HK-2 (cell line): ENCODE data around the gene DPP6.

Experiments used
- DNase-seq: peaks from one replicate; pipeline ENCODE4 v3.0.0-alpha.2; 2018; ENCODE audit not compliant: unreplicated experiment

DPP6 gene

DNA sequence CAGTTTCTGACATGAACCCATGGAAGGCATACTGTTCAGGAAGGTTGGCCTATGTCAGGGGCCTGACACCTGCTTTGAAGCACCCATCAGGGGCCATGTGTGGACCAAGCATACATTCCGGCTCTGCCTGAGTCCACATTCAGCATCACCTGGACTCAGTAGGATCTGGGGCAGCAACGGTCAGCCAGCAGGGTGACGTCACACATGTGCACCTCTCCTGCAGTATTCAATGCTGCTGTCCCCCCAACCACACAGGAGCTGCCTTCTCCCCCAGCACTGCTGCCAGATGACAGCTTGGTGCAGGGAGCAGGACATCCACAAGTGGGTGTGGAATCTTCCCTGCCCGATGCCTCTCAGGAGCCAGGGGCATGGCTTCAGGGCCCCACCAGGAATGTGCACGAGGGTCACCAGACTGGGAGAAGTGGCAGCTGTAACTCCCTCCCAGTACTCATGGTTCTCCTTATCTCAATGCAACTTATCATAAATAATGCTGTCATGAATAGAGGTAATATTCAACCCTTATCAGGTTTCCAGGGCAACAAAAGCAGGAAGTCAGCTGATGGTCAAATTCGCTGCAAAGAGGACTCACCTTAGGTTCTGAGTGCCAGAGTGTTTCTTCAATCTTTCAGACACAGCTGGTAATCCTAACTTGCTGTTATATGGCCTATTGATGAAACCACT, 657.8 kb downstream of the DPP6 start:
- DNase-seq = no peak

DNA sequence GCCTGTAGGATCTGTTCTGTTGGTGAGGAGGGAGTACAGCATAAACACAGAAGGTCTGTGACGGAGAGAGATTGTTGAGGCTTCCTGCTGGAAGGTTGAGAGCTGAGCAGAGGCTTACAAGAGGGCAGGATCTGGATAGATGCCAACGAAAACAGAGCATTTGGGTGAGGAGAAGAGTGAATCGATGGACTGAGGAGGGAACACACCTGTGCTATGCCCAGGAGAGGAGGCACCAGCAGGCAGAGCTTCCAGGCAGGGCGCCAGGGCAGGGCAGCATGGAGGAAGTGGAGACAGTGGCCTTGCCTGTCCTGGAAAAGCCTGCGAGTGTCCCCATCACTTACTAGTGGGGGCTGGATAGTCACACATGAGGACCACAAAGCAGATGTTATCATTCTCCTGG, 667.8 kb downstream of the DPP6 start:
- no peak for DNase-seq

DNA sequence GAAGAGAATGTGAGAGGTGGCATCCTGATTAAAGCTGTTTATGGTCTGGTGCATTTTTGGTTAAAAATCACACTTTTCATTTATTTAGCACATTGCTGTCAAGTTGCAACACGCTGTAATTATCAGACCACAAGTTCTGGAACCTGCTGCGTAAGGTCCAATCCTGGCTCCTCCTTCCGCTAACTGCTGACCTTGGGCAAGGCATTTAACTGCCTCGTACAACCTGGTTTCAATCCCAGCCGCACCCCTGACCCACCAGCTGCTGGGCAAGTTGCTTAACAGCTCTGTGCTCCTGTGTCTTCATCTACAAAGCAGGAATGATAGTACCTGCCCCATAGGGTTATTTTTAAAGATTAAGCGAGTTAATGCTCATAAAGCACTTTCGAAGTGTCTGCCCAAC, 668.9 kb downstream of the DPP6 start:
- DNase-seq = no peak

DNA sequence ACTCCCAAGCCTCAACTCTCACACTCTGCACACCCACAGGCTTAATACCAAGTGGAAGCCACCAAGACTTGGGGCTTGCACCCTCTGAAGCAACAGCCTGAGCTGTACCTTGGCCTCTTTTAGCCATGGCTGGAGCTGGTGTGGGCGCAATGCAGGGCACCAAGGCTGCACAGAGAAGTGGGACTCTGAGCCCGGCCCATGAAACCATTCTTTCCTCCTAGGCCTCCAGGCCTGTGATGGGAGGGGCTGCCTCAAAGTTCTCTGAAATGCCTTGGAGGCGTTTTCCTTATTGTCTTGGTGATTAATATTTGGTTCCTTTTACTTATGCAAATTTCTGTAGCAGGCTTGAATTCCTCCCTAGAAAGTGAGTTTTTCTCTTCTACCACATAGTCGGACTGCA, 674.2 kb downstream of the DPP6 start:
- no peak for DNase-seq

GRCh38 chr7:154729056-154729455, 676.9 kb downstream of the DPP6 start:
- DNase-seq = no peak

GRCh38 chr7:154735766-154736165, 683.6 kb downstream of the DPP6 start:
- no peak for DNase-seq

- no peak for DNase-seq
These were observed 684.2 kb downstream of the DPP6 start for GRCh38 chr7:154736389-154736788.

DNA sequence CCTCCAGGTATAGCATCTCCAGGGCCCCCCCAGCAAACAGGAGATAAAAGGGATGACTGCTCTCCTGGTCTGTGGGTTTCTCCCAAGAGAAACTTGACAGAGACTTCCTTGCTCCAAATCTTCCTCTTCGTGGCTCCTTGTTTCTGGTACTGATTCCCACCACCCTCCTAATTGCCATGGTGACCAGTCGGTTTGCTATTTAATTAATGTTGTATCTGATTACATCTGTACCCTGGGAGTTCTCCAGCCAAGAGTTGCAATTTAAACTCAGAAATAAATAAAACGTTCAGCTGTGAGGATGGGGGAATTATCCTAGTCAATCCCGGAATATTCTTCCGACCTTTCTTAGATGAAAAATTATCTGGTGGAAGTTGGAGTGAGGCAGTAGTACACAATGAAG, 686.0 kb downstream of the DPP6 start:
- DNase-seq = no peak

GRCh38 chr7:154741131-154741530, 688.9 kb downstream of the DPP6 start:
- no peak for DNase-seq

DNA sequence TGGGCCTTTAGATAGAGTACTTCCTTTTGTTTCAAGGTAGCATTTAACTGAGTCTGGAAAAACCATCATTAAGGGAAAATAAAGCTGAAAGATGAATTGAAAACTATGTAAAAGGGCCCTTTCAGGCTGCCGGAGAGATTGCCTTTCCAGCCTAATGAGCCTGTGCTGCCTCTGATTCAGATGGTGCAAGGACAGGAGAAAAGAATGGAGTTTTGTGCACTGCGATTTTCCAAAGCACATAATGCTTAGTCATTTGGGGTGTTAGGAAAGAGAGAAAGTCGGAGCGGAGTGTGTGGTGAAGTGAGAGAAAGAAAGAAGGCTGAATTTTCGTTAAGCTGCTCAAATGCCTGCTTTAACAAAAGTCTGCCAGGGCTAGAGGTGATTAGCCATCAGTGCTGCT, 691.0 kb downstream of the DPP6 start:
- DNase-seq = no peak

GRCh38 chr7:154744256-154744860, 692.2 kb downstream of the DPP6 start:
- DNase-seq = peak; percentile 43

DNA sequence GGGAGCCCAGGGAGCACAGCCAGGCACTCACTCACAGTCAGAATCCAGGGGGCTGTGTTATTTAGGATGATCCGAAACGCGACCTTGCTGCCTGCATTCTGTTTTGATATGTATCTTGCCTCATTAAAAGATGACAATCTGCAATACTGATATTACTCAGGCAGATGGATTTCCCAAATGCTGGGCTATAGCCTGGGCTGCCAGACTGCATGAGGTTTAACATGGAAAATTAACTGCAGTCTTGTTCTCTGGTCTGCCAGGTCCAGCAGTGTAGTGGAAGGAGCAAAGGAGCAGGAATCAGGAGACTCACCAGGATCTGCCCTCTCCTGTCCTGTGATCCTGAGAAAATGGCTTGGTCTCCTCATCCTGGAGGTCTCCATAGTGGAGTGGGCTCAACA, 692.7 kb downstream of the DPP6 start:
- no peak for DNase-seq

DNA sequence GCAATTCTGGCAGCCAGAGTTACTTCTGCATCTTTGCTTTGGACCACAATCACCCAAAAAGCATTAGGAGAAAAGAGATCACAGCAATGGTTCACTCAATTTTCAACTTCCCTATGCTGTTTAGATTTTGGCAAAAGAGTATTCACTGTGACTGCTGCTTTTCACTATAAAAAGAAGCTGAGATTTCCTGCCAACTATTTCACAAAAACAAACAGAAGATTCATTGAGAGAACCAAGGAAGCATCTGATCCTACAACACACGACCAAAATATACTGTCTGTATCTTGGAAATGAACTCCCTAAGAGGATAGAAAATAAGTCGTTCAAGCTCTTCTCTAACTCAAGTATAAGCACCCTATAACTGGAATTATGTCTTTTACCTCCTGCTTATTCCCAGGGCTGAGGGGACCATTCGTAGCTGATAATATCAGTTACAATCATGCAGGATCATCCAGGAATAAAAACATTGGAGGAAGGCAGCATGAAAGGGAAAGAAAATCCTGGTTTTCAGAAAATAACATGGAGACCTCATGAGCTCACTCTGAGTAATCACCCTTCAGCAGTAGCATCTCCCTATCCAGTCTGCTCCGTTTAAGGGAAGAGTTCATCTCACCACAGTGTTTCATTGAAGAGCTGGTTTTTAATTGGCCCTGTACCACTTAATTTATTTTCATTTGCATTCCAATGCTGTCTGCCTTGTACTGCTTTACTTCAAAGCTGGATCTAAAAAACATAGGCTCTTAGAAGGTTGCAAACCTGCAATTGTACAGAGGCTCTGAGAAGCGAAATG, 694.6 kb downstream of the DPP6 start:
- DNase-seq = no peak

GRCh38 chr7:154748089-154748786, 696.0 kb downstream of the DPP6 start:
- no peak for DNase-seq

GRCh38 chr7:154750353-154750801, 698.2 kb downstream of the DPP6 start:
- DNase-seq = no peak

GRCh38 chr7:154753226-154753625, 701.0 kb downstream of the DPP6 start:
- DNase-seq = no peak

DNA sequence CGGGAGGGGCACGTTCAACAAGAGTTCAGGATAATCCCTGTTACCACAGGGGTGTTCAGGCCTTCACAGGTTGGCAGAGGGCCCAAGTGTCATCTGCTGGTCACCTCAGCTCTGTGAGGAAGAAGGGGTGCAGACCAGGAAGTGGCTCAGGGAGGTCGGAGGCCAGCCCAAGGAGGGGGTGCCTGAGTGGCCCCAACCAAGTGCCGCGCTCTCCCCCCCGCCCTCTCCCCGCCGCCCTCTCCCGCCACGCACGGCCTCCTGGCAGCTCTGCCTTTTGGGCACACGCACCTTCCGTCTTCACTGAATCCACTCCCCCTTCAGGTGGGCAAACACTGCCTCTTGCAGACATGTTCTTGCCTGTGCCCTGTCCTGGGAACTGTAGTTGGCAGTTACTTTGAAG, 705.6 kb downstream of the DPP6 start:
- DNase-seq = no peak

DNA sequence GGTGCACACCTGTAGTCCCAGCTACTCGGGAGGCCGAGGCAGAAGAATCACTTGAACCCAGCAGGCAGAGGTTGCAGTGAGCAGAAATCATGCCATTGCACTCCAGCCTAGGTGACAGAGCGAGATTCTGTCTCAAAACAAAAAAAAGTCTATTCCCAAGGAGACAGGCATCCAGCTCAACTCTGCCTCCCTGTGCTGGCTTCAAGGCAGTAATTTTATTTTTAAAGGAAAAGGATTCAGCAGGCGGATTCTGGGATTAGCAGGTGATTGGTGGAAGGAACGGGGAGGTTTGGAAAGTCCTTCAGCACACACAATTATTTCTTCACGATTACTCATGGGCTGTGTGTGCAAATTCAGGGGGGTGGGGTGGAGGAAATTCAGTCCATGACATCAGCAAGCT, 707.8 kb downstream of the DPP6 start:
- DNase-seq = no peak

DNA sequence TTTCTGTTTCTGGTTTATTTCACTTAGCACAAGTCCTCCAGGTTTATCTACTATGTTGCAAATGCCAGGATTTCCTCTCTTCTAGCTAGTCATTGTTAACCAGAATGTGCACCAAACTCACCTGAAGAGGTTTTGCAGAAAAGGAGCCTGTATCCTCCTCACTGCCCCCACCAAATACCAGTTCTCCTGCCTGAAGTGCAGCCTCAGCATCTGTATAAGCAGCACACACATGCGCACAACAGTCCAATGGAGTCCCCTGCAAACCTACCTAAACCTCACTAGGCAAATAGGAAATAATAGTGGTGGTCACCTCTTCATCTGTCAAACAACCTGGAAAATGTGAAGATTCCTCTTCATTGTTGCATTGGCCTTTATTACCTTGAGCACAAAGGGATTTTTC, 712.9 kb downstream of the DPP6 start:
- DNase-seq = no peak

DNA sequence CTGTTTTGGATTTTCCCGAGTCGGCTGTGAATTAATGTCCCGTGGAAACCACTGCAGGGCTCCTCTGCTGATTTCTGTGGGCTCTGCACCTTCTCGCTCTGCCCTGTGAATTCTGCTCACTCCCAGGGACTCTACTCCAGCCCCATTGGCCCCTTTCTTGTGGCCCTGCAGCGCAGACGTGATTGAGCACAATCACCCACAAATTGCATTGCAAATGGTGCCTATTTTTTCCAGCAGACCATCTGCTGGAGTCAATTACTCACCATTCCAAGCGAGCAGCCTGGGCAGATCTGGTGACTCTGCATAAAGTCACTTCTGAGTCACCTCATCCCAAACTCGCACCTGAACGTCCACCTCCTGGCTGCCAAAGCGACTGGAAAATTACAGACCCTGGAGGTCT, 714.9 kb downstream of the DPP6 start:
- DNase-seq = no peak

GRCh38 chr7:154767821-154768415, 715.7 kb downstream of the DPP6 start:
- no peak for DNase-seq

- no peak for DNase-seq
These were observed 716.8 kb downstream of the DPP6 start for GRCh38 chr7:154769001-154769400.
